Measurements from ENCODE around the gene LY86. TPM values are rescaled to one million over a fixed set of nuclear protein-coding genes. Genes with fewer than 3 reads are reported as not detected.
A peak's percentile ranks its signal among the peaks of the same experiment; 100 is the strongest.

Gene LY86
- total RNA-seq, 1 experiment from 2014 or later: not detected

- Histone ChIP-seq H3K14ac (ENCODE audit: insufficient read depth, low read length) (no peak overlapping the region), H4K91ac (ENCODE audit: insufficient read length, low read depth, low read length) (no peak overlapping the region), H3K27ac (ENCODE audit: insufficient read length, low read depth, low read length) (no peak overlapping the region), H2AK5ac (ENCODE audit: insufficient read length, low read length) (no peak overlapping the region), H3K9me3 (ENCODE audit: control insufficient read depth, low read depth, low read length) (no peaks in the 10 kb centered on the region), H2BK15ac (ENCODE audit: low read depth, low read length) (no peak overlapping the region), H3K79me2 (ENCODE audit: insufficient read depth, low read length) (no peaks in the 10 kb centered on the region), H3K9ac (ENCODE audit: extremely low read depth, insufficient read length, low read length) (no peak overlapping the region), H3K23ac (ENCODE audit: insufficient read length, low read depth, low read length) (no peak overlapping the region), H4K20me1 (ENCODE audit: control insufficient read depth, insufficient read depth, insufficient read length) (no peaks in the 10 kb centered on the region), H3K23me2 (ENCODE audit: insufficient read length, low read depth, low read length, poor library complexity, severe bottlenecking) (no peaks in the 10 kb centered on the region), H2BK20ac (ENCODE audit: low read depth, low read length, poor library complexity, severe bottlenecking) (no peak overlapping the region), H2AFZ (ENCODE audit: low read length) (no peak overlapping the region), H3K27me3 (ENCODE audit: insufficient read depth, low read length) (no peaks in the 10 kb centered on the region), H3T11ph (ENCODE audit: low read length) (no peak overlapping the region), H3K4me2 (ENCODE audit: insufficient read depth, insufficient read length, low read length) (no peak overlapping the region), H3K18ac (ENCODE audit: insufficient read length, low read depth, low read length) (no peak overlapping the region), H3K56ac (ENCODE audit: insufficient read length, low read depth, low read length) (no peak overlapping the region), H4K5ac (ENCODE audit: insufficient read length, low read depth, low read length) (no peak overlapping the region), H2BK120ac (ENCODE audit: low read depth, low read length, poor library complexity, severe bottlenecking) (no peak overlapping the region), H3K4ac (ENCODE audit: low read depth, low read length) (no peak overlapping the region), H4K8ac (replicated peaks; ENCODE audit: insufficient read length, low read depth, low read length) (no peak overlapping the region), H3K79me1 (ENCODE audit: insufficient read depth, low read depth, low read length, poor library complexity, severe bottlenecking) (no peaks in the 10 kb centered on the region), H2BK5ac (ENCODE audit: insufficient read length, low read length) (no peak overlapping the region), H3K4me1 (ENCODE audit: insufficient read depth, low read length) (peaks cover 4% of the 10 kb centered on the region; the same call in 1 of the 2 replicates), H2BK12ac (ENCODE audit: insufficient read length, low read depth, low read length) (no peak overlapping the region)
- peaks cover 2% of the 10 kb centered on the region; the same call in 1 of the 2 replicates for H3K27me3 Mint-ChIP-seq (ENCODE audit: low read depth)
- H3K4me1 Mint-ChIP-seq: peaks cover 36% of the 10 kb centered on the region in 2 experiments
- DNase-seq: no peak
- no CpG with 5 or more reads among the region's 11 CpGs for WGBS (ENCODE audit: extremely low coverage, insufficient read length, low lambda C conversion rate)
- no peak overlapping the region for H3K4me3 Mint-ChIP-seq
- H3K9me3 Mint-ChIP-seq: no peaks in the 10 kb centered on the region
- no peak for TF ChIP-seq CTCF (conservative IDR thresholded peaks at IDR 0.05)
- H3K27ac Mint-ChIP-seq: peak overlapping the region in 1 of 3 experiments; percentile 69; a peak in 3 of 7 replicates
- no peaks in the 10 kb centered on the region for H3K36me3 Mint-ChIP-seq (ENCODE audit: insufficient read depth in 1 of 3, low read depth in 3 of 3)
Observed at GRCh38 chr6:6678811-6679210, 90.3 kb downstream of the LY86 start.

Measured in H9 (cell line).